Fibroblast of skin of right biceps (primary cell): ENCODE measurements around the gene CMTM2.
A peak's percentile ranks its signal among the peaks of the same experiment; 100 is the strongest.

Experiments
- DNase-seq: peaks from one replicate; pipeline ENCODE4 v3.0.0-alpha.2; 2013

CMTM2 gene, protein sequence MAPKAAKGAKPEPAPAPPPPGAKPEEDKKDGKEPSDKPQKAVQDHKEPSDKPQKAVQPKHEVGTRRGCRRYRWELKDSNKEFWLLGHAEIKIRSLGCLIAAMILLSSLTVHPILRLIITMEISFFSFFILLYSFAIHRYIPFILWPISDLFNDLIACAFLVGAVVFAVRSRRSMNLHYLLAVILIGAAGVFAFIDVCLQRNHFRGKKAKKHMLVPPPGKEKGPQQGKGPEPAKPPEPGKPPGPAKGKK

DNA sequence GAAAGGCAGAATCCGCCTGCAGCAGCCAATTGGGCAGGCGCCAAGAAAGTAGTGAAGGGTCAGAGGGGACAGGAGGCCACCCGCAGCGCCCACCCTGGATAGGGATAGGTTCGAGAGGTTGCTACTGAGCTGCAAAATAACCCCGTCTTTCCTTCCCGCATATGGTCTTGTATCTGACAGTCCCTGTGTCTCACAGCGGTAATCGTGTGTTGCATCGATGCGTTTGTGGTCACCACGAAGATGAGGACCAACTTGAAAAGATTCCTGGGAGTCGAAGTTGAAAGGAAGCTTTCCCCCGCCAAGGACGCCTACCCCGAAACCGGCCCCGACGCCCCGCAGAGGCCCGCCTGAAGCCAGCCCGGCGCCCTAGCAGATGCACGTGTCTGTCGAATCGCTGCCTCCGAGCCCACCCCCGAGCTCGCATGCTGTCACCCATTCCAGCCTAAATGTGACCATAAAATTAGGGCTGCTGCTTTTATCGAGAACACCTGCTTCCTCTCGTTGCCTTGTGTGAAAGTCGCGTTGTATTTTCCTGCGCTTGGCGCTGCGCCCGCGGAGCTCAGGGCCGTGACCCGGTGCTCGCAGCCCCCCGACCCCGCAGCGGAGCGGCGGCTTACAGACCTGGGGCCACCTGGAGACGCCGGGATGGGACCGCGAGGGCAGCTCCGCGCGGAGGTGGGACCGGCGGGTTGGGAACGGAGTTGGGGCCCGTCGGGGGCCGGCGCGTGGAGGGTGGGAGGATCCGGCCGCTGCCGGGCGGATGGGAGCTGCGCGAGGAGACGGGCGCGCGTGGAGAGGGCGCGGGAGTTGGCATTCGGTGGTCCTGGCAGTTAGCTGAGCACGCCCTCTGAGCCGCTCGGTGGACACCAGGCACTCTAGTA lies at the start of gene CMTM2:
CMTM2 (plus strand) TSS at position 813 of the 881 bp plus-strand sequence. CDS start 145 bp downstream, outside the sequence.
- DNase-seq = no peak

DNA sequence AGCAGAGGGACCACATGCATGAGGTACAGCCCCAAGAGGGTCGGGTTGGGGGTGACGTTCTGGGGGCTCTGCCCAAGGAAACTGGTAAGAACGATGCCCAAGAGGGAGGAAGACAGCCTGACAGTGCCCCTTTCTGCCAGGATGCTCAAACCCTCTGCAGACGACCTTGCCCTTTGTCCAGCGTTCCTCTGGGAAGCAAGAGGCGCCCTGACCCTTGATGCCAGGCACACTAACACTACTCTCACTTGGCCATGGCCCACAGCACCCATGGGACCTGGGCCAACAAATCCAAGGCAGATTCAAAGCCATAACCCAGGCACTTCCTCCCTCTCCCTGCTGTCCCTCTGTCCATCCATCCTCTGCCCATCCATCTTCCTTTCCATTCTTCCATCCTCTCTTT lies 49.8 kb upstream of the CMTM2 start:
- no peak for DNase-seq

DNA sequence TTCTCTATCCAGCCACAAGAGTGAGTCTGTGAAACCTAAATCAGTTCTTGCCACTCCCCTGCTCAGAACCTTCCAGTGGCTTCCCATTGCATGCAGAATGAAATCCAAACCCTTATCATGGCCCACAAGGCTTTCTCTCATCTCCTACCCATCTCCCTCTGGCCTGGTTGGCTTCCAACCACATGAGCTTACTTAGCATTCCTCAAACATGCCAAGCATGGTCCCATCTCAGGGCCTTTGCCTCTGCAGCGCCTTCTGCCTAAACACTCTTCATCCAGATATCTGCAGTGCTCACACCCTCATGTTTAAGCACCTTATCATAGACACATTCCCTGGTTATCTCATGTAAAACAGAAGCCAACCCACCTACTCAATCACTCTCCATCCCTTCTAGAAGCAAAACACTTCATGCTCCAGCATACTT lies 44.9 kb upstream of the CMTM2 start:
- DNase-seq = no peak

DNA sequence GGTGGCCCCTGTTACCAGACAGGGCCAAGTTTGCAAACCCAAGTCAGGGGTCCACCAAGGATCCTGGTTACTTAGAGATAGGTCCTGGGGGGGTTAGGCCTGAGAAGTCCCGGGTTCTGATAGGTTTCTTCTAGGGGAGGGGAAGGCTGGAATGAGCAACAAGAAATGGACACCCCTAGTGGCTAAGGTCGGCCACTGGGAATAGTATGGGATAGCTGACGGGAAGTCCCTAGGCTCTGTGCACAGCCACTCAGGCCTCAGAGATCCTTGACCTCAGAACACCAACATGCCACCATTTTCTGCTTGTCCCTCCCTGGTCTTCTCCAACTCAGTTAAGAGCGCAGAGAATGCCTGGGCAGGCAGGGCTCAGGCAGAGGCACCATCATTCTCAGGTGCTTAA lies 42.7 kb upstream of the CMTM2 start:
- no peak for DNase-seq

DNA sequence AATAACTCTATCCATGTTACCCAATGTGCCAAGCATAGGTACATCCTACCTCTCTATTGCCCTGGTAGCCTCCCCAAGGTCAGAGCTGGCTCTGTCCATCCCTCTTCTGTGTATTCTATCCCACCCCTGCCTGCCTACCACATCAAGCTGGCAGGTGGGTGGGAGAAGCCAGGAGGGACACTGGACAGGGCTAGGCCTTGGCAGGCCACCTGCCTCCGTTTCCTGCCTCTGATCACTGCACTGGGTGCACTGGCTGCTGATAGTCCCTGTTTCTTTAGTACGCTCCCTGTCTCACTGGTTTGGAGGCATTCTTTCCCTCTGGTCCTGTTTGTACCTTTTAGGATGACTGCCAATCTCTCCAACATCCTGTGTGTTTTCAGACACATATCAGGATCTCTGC lies 42.0 kb upstream of the CMTM2 start:
- DNase-seq = no peak

DNA sequence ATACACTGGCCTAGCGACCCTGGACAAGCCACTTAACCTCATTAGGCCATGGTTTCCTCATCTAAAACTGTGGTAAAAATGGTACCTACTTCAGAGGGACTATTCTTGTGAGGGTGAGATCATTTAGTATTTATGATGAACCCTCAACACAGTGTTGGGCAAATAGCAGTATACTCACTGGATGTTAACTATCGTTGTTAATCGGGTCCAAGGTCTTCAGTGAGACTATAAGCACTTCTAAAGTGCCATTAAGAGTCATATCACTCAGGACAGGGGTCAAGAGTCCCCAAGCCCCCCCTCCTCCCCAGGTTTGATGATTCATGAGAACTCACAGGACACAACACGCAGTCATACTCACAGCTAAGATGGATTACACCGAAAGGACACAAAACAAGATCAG lies 40.4 kb upstream of the CMTM2 start:
- no peak for DNase-seq

DNA sequence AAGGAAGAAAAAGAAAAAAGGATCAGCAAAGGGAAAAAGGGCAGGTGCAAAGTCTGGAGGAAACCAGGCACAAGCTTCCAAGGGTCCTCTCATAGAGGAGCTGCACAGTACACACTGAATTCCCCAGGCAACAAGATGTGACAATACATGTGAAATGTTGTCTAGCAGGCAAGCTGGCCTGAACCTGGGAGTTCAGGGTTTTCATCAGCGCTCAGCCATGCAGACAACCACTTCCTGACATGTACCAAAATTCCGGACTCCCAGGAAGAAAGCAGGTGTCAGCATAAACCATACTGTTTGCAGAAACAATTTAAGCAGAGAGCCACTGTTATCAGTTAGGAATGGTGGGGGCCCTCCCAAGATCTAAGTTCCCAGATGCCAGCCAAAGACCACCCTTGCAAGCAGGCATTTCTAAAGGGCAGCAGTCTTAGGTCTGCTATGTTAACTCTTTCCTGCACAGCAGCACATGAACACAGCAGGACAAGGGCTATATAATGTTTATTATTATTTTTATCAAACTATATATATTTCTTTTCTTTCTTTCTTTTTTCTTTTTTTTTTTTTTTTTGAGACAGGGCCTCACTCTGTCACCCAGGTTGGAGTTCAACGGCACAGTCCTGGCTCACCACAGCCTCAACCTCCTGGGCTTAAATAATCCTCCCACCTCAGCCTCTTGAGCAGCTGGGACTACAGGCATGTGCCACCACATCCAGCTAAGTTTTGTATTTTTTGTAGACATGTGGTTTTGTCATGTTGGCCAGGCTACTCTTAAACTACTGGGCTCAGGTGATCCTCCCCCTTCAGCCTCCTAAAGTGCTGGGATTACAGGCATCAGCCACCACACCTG lies 39.4 kb upstream of the CMTM2 start:
- DNase-seq = no peak

DNA sequence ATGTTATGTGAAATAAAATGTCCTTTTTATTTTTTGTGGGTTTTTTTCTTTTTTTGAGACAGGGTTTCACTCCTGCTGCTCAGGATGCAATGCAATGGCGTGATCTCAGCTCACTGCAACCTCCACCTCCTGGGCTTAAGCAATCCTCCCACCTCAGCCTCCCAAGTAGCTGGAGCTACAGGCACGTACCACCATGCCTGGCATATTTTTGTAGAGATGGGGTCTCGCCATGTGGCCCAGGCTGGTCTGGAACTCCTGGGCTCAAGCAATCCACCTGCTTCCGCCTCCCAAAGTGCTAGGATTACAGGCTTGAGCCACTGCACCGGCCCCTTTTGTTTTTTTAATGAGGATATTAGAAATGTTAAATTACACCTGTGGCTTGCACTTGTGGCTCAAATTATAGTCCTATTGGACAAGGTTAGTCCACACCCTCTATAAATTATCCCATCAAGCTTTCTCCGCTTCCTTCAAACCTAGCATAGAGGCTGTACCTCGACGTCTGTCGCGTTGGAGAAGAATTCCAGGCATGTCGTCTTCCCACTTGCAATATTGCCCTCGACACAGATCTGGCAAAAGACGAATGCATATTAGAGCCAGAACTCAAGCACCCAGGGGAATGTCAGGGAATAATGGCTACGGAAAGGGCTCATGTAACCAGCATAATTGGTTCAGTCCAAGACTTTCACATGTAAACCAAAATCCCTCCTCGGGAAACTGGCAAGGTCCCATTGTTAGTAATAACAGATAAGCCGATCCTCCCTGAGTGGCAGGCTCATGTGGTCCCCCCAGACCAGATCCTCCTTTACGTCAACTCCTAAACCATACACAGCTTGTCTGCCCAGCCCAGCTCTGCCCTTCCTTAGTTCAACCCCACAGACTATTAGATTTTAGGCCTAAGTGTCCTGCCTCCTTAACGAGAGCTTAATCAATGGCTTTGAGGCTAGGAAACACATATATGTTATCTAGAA lies 37.6 kb upstream of the CMTM2 start:
- no peak for DNase-seq

DNA sequence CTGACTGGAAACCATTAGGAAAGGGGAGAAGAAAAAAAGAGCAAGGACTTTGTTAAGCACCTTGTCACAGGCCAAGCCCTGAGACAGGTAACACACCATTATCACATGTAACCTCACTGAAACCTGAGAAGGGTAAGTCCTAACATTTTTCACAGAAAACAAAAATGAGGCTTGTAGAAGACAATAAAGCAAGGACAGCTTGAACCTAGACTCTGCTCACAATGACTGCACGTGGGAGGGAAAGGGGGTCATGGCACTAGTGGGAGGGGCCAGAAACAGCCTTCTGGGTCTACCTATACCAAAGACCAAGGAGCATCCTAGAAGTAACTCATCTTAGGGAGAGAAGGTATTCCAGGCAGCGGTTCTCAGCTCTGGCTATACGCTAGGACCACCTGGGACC lies 36.9 kb upstream of the CMTM2 start:
- DNase-seq = no peak

DNA sequence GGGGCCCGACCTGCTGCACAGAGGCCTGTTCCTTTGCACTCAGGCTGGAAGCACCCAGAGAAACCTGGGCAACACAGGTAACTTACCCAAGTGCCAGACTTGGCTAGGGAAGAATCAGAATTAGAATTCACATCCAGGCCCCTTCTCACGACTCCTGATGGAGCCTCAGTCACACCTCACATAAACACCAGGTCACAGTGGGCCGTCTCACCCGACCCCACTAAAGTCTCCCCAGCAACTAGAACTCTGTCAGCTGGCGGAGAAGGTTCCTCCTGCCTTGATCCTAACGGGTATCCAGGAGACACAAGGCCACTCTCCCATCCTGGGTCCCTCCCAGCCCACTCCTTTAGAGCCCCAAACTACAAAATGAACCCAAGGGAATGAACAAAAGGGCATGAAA lies 35.7 kb upstream of the CMTM2 start:
- DNase-seq = no peak

DNA sequence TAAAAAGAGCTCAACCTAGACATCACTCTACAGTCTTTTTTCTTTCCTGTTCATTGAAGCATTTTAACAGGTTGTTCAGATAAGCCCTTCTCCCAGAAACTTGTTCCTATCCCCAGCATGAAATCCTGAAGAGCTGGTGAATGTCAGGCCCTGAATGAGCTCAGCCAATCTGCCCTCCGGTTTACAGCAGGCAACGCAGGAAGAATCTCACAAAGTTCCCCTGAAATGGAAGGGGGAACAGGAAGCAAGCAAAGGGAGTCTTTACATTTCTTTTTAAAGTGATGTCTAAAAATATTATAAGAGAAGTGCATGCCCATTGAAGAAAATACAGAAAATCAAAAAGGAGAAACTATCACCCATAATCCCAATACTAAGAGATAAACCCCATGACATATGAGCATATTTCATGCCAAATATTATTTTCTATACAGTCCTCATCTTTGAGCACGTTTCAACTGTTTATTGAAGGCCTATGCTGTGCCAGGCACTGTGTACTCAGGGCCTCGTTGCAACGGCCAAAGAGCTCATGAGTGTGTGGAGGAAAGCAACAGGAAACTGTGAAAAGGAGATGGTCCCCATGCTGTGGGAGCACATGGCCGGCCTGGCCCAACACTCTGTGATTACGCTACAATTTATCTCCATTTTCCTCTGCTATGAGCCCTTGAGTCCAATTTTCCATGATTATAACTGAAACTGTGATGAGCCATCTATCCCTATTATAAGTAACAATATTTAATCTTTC lies 35.1 kb upstream of the CMTM2 start:
- DNase-seq = no peak

DNA sequence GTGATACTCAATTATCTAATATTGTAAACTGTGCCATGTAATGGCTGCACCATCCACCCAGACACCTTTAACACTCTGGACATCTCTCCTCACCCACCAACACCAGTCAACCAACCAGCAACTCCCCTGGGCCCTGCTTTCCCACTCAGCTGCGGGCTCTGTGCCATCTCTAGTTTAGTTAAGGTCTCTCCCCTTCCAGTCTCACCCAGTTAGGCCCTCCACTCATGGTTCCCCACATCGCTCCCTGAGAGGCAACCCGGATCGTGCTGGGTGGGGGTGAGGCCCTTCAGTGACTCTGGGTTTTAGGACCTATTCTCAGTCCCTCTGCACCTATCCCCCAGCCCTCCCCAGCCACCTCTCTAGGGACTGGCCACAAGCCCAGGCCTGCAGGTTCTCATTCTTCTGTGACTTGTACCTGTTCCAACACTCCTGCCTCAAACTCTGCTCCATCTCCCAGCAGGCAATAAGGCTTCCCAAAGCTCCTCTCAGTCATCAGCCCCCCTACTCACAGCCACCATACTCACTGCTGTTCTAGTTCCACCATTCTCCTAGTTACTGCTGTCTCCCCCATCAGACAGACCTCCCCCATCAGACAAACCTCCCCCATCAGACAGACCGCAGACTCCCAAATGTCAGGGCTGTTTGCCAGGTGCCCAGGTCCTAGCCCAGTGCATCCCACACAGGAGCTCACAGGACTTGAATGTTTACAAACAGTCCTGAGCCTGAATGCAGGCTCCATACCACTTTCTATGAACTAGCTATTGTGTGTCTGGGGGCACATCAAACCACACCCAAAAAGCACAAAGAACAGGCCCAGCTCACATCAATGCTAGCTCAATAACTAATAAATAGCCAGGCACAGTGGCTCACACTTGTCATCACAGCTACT lies 31.9 kb upstream of the CMTM2 start:
- DNase-seq = no peak

DNA sequence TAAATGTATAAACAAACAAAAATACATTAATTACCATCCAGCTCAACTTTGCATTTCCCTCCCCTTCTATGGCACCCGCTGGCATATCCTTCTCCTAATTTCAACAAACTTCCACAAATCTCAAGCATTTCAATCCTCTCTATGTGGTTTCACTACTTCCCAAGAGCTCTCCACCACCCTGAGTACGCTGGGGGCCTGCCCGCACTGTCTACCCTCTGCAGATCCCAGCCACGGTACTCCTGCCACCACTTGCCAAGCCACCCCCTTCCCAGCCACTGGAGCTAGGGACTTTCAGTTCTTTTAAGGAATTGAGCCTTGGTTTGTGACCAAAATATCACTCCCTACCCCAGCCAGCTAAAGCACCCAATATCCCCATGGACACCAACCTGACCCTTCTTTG lies 31.2 kb upstream of the CMTM2 start:
- no peak for DNase-seq

DNA sequence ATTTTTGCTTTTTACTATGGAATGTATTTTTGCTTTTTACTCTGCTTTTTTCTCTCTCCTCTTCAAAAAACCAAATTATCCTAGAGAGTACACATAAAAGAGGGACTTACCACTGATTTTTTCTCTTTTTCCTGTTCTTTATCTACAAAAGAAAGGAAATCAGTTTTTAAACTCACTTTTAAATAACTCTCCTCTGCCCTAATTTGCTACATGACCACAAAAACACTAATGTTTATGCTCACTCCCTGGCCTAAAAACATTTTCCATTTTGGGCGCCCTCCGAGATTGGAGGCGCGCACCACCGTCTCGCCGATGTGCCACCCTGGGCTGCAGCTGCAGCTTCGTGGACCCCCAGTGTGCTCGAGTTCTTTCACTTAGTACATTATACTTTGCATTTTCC lies 30.4 kb upstream of the CMTM2 start:
- DNase-seq = no peak

DNA sequence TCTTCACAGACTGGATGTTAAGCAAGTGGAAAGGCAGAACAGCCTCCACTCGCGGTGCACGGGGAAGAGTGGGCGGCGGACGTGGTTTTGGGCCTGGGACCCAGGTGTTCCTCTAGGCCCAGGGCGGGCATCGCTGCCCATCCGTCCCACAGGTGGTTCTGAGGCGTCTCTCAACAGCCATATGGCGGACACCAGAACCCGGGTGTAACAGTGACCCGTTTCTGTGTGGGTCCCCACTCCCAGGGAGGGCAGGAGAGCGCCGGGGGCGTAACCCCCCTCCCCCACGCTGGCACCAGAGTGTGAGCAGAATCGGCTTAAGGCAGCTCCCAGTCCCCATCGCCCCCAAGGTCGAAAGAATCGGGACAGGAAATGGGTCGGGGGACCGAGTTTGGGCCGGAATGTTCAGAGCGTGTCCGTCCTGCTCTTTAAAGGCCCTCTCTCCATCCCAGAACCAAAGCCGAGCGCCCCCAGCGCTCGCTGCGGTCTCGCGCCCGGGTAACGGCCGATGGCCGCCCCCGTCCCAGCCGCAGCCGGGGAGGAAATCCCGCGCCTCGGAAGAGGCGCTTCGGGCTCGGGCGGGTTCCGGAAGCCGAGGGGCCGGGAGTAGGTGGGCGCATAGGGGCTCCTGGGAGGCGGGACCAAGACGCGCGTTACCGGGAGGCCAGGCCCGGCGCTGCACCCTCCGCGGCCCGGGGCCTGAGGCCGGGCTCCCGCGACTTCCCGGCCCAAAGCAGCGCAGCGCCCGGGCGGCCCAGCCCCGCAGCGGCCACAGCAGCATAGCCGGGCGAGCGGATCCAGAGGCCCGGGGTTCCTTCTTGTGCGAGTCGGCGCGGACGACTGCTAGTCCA lies 29.8 kb upstream of the CMTM2 start, which contains the start of gene TK2:
TK2 (minus strand) TSS at position 839 of the 848 bp plus-strand sequence; CDS start at position 778, 61 bp downstream.
- DNase-seq = peak; percentile 77

DNA sequence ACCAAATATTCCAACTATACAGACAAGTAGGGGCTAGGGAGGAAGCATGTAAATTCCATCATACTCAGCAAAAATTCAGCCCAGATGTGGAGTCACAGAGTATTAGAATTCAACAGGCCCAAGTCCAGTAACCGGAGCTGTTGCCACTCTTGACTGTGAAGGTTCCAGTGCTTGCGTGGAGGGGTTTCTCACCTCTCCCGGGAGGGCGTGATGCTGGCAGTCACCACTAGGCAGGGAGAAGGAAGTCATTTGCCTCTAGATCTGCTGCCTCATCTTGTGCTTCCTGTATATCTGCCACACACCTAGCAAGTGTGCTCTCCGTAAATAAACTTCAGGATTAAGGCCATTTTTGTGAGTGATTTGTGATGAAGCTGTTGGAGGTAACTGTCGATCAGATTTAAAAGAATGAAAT lies 27.9 kb upstream of the CMTM2 start:
- peak; percentile 44 for DNase-seq

DNA sequence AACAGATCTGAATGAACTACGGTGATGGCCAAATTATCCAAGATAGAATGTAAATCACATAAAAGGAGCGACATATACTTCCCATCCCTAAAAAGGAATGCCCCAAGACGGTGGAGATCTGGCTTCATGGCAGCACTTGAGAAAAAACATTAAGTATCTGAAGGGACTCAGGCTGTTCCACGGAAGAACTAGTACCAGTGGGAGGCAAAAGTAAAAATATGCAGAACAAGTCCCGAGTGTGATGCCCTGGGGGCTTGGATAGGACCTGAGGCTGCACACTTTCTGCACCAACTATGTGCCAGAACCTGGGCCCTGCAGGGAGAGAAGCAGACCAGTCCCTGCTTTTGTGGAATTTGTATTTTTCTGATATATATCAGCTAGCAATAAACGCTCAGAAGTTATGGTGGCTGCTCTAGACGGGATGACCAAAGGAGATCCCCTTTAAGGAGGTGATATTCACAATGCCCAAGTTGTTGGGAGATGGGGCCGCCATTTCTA lies 27.4 kb upstream of the CMTM2 start:
- no peak for DNase-seq

DNA sequence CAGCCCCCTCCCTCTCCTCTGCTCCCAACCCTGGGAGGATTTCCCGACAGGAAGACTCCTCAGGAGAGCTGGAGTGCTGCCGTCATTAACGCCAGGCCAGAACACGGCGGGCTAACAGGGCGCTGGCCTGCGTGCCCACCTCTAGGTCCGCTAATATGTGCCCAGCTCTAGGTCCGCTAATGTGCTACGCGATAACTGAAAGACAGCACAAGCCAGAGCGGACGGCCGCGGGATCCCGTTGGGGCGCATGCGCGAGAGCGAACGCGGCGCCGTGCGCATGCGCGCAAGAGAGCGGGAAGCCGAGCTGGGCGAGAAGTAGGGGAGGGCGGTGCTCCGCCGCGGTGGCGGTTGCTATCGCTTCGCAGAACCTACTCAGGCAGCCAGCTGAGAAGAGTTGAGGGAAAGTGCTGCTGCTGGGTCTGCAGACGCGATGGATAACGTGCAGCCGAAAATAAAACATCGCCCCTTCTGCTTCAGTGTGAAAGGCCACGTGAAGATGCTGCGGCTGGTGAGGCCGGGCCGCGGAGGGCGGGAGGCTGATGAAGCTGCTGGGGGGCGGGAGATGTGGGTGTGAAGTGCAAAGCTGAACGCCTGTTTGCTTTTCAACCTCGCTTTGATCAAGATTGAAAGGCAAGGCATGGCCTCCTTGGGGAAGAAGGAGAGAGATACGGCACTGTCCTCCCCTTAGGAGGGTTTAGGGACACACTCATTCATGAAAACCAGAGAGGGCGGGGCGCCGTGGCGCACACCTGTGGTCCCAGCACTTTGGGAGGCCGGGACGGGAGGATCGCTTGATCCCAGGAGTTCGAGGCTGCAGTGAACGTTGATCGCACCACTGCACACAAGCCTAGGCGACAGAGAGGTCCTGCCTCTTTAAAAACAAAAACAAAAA lies 26.7 kb upstream of the CMTM2 start, which contains the start of gene CKLF:
CKLF (plus strand) TSS at position 291 of the 892 bp plus-strand sequence; CDS start at position 431, 140 bp downstream.
- DNase-seq = peak; percentile 88
